ENCODE measurements around the gene CD7. TPM values are rescaled to one million over a fixed set of nuclear protein-coding genes. Genes with fewer than 3 reads are reported as not detected.

The CD7 gene
- 0.20 TPM in 1 of 2 replicates, not detected in the other for total RNA-seq

DNA sequence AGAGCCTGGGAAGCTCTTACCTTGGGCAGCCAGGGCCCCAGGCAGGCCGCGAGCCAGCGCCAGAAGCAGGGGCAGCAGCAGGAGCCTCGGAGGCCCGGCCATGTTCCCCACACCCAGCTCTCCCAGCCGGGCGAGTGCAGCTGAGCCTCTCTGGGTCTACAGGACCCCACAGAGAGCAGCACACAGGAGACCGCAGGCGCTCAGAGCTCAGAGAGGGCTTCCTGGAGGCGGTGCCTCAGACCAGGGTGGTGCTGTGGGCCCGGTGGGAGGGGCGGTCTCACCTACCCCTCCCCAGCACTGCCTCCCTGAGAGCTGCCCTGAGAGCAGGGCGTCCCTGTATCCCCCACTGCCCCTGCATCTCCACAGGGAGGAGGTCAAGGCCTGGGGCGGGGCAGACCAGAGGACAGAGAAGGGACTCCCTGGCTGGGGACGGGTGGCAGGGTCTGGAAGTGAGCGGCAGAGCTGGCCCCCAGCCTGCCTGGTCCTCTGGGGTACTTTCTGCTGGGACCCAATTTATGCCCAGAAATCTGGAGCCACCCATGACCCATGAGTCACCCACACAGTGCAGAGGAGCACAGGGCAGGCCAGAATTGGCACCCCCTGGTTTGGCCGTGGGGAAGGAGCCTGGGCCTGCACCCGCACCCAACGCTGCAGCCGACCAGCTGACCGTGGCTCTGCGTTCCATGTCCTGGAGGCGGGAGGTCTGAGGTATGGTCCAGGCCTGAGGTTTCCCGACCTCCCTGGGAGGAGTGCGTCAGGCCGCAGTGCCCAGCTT, at the start of gene CD7:
Gene CD7, minus strand, starts transcription at position 215 of the 775 bp plus-strand sequence. Its CDS starts 113 bp downstream, at position 102.

DNA sequence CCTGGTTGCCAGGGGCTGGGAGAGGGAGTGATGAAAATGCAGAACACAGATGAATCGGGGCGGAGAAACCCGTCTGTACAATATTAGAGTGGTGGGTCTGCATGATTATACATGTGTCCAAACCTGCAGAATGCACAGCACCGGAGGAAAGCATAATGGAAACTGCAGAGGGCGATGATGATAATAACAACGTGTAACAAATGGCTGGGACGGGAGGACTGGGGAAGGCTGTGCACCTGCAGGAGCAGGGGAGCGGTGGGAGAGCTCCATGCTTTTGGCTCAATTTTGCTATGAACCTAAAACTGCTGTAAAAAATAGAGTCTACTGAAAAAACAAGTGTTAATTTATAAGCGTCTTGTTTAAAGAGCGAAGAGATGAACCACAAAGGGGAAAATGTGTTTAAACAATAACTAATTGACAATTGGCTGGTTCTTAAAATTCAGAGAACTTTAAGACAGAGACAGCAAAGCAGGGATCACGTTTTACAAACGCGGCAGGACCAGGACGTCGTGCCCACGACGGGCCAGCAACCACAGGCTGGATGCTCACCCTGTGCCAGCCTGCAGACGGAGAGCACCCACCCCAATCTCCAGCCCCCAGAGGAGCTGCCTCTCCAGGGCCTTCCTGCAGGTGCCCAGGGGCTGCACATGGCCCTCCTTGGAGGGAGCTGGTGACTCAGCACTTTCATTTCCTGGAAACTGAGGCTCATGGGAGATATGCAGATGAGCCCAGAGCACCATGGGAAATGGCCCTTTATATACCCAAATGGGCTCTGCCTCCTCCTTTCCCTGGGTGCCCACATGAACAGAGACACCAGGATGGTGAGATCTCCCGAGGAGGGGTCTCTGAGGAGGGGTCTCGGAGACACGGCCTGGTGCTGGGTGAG, 41.3 kb upstream of the CD7 start, which contains the start of gene TEX19:
Gene TEX19, plus strand, starts transcription at position 783 of the 886 bp plus-strand sequence. CDS start 2,904 bp downstream, outside the sequence.

DNA sequence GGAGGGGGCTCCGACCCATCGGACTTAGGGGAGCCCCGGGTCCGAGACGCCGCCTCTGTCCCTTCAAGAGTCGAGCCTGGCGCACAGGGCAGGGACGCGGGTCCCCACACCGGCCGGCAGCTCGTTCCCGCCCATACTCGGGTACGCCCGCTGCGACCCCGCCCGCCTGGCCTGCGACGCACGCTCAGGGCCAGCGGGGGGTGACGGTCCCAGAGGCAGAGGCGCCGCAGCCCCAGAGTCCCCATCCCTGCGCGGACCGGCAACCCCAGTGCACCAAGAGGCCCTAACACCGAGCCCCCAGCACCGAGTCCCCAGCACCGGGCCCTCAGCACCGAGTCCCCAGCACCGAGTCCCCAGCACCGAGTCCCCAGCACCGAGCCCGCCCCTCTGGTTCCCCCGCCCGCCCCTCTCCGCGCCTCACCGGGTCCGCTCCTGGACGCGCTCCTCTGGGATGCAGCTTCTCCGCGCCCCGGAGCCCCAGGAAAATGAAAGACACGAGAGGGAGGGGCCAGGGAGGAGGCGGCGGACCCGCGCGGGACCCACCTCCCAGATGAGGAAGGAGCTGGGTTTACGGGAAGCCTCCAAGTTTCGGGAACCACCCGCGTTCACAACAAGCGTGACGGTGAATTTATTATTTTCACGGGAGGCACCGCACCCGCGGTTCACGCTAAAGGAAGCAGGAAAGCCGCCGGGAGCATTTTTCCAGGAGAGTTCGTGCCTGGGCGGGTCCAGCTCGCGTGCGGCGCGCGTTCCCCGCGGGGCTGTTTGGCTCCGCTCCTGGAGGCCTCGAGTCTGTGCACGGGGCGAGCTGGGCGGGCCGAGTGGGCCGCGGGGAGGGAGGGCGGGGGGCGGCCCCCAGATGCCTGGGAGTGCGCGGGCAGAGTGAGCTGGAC, 16.1 kb upstream of the CD7 start, which contains the start of gene SECTM1:
Gene SECTM1, minus strand, starts transcription at position 488 of the 893 bp plus-strand sequence. CDS start 6,526 bp downstream, outside the sequence.

DNA sequence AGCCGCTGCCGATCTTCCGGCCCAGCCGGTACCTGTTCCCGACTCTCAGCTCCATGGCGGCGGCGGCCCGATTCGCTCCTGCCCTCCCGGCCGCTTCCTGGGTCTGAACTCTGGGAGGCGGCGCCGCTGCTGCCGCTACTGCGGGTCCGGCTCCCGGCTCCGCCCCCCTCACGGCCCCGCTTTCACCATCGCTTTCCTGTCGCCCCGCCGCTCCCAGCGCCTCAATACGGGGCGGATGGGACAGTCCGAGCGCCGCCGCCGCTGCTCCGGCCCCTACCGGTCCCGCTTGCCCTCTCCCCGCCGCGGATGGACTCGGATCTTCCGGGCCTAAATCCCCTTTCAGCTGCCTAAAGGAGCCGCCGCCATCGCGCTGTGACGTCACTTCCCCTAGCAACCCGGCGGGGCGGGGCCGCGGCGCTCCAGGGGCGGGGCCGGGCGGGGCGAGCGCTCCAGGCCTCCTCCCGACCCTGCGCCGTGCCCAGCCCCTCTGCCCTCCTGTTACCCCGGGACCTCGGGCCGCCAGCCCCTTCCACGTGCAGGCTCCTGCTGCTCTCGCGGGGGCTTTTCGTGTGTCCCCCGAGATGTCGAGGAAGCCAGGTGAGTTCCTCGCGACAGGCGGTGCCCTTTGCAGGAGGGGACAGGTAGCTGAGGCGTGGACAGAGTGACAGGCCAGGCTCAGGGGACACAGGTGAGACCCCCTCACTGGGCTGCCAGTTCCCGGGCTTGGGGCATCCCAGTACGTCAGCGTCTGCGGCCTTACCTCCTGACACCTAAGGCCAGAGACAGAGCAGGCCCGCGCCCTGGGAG, 43.9 kb downstream of the CD7 start, which contains the start of gene CSNK1D:
Gene CSNK1D, minus strand, starts transcription at position 374 of the 807 bp plus-strand sequence. Its CDS starts 319 bp downstream, at position 55.

Other genes starting within 250 kb of the CD7 start
- 126 and 301 TPM in 2 replicates for gene FASN, start 219.4 kb downstream of the CD7 start, total RNA-seq
- gene CCDC57, start 104.8 kb downstream of the CD7 start, total RNA-seq = 14.5 and 18.1 TPM in 2 replicates
- gene SLC16A3, start 88.6 kb downstream of the CD7 start, total RNA-seq = 445 and 707 TPM in 2 replicates
- gene CSNK1D, start 43.9 kb downstream of the CD7 start, total RNA-seq = 55.1 and 77.7 TPM in 2 replicates
- gene SECTM1, start 16.2 kb upstream of the CD7 start, total RNA-seq = 3.1 and 9.6 TPM in 2 replicates
- gene TEX19, start 41.6 kb upstream of the CD7 start, total RNA-seq = 0.07 TPM in 1 of 2 replicates, not detected in the other
- not detected in 2 replicates for gene UTS2R, start 54.2 kb upstream of the CD7 start, total RNA-seq
- gene HEXD, start 100.7 kb upstream of the CD7 start, total RNA-seq = 8.3 and 9.5 TPM in 2 replicates
- gene OGFOD3, start 101.0 kb upstream of the CD7 start, total RNA-seq = 39.6 and 47.4 TPM in 2 replicates
- 71.9 and 77.3 TPM in 2 replicates for gene CYBC1, start 133.1 kb upstream of the CD7 start, total RNA-seq
- 32.8 and 42.6 TPM in 2 replicates for gene NARF, start 141.1 kb upstream of the CD7 start, total RNA-seq
- 27.5 and 40.9 TPM in 2 replicates for gene FOXK2, start 202.1 kb upstream of the CD7 start, total RNA-seq